Lung microvascular endothelial cell (primary cell): ENCODE results near the gene ST6GAL2. TPM values are rescaled to one million over a fixed set of nuclear protein-coding genes. Genes with fewer than 3 reads are reported as not detected.

ENCODE experiments used
- DNase-seq, 2 donors: peaks; one replicate each; pipeline versions ENCODE4 v3.0.0 to v3.0.0-alpha.2; 2010; ENCODE audit warnings: low read depth in 2 of 2
- total RNA-seq: library from RNA; depleted of rRNA; stranded (reverse); fragments of >200 nt; gene quantifications from 2 replicates; pipeline ENCODE4 v1.2.1, GENCODE V29; 2014

ST6GAL2 gene
- total RNA-seq, 1 donor from 2014 or later = under 0.01 TPM

GRCh38 chr2:106863387-106863786 lies 22.6 kb downstream of the ST6GAL2 start:
- no peak for DNase-seq

GRCh38 chr2:106859498-106859897 lies 26.5 kb downstream of the ST6GAL2 start:
- no peak for DNase-seq

GRCh38 chr2:106858810-106859209 lies 27.2 kb downstream of the ST6GAL2 start:
- no peak for DNase-seq

- no peak for DNase-seq
These were observed 28.0 kb downstream of the ST6GAL2 start for GRCh38 chr2:106857882-106858478.

GRCh38 chr2:106853631-106854030 lies 32.3 kb downstream of the ST6GAL2 start:
- no peak for DNase-seq

- DNase-seq = no peak
These were observed 34.0 kb downstream of the ST6GAL2 start for GRCh38 chr2:106851881-106852501.

GRCh38 chr2:106851087-106851874 lies 34.7 kb downstream of the ST6GAL2 start:
- no peak for DNase-seq

GRCh38 chr2:106849253-106849652 lies 36.7 kb downstream of the ST6GAL2 start:
- DNase-seq = no peak

- no peak for DNase-seq
These were observed 38.6 kb downstream of the ST6GAL2 start for GRCh38 chr2:106847366-106847765.

GRCh38 chr2:106845716-106846115 lies 40.3 kb downstream of the ST6GAL2 start:
- DNase-seq = no peak

- no peak for DNase-seq
These were observed 42.1 kb downstream of the ST6GAL2 start for GRCh38 chr2:106843910-106844250.

GRCh38 chr2:106843001-106843909 lies 42.7 kb downstream of the ST6GAL2 start:
- no peak for DNase-seq

GRCh38 chr2:106841886-106842645 lies 43.9 kb downstream of the ST6GAL2 start:
- DNase-seq = no peak

GRCh38 chr2:106840818-106841217 lies 45.1 kb downstream of the ST6GAL2 start:
- DNase-seq = no peak

- no peak for DNase-seq
These were observed 45.9 kb downstream of the ST6GAL2 start for GRCh38 chr2:106839849-106840595.

GRCh38 chr2:106833256-106833655 lies 52.7 kb downstream of the ST6GAL2 start:
- no peak for DNase-seq

- DNase-seq = no peak
These were observed 54.0 kb downstream of the ST6GAL2 start for GRCh38 chr2:106831816-106832569.

- no peak for DNase-seq
These were observed 54.7 kb downstream of the ST6GAL2 start for GRCh38 chr2:106831241-106831640.

- DNase-seq = no peak
These were observed 55.8 kb downstream of the ST6GAL2 start for GRCh38 chr2:106830191-106830590.

- no peak for DNase-seq
These were observed 57.8 kb downstream of the ST6GAL2 start for GRCh38 chr2:106828119-106828518.
